ENCODE results near the gene TP73. TPM values are rescaled to one million over a fixed set of nuclear protein-coding genes. Genes with fewer than 3 reads are reported as not detected.

The TP73 gene
- total RNA-seq, 2 donors from 2014 or later: 0.29 to 0.42 TPM

DNA sequence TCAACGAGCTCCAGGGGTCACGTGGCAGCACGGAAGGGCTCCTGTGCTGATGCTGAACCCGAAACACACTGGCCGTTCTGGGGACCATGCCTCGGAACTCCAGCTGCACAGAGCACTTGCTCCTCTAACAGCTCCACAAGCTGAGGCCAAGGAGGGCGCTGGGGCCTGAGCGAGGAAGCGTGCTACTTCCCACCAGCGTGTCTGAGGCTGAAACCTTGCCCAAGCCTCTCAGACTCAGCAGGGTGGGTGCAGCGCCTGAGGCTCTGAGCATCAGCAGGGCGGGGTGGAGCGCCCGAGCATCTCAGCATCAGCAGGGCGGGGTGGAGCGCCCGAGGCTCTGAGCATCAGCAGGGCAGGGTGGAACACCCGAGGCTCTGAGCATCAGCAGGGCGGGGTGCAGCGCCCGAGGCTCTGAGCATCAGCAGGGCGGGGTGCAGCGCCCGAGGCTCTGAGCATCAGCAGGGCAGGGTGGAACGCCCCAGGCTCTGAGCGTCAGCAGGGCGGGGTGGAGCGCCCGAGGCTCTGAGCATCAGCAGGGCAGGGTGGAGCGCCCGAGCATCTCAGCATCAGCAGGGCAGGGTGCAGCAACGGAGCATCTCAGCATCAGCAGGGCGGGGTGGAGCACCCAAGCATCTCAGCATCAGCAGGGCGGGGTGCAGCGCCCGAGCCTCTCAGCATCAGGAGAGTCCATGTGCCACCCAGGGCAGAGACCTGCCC, 12.0 kb upstream of the TP73 start:
- Histone ChIP-seq H3K4me1 (no peaks in the 10 kb centered on the region), H3K27me3 (no peaks in the 10 kb centered on the region), H3K9me3 (no peaks in the 10 kb centered on the region), H3K27ac (no peak overlapping the region), H3K9ac (ENCODE audit: low read depth in 2 of 2, low read length in 2 of 2) (no peak overlapping the region), H3K36me3 (peaks cover 7% of the 10 kb centered on the region), H3K4me3 (no peak overlapping the region)
- no peak for DNase-seq
- intact Hi-C loops (cut with DNase I): no loop called here
- TF ChIP-seq, protein P1, sequence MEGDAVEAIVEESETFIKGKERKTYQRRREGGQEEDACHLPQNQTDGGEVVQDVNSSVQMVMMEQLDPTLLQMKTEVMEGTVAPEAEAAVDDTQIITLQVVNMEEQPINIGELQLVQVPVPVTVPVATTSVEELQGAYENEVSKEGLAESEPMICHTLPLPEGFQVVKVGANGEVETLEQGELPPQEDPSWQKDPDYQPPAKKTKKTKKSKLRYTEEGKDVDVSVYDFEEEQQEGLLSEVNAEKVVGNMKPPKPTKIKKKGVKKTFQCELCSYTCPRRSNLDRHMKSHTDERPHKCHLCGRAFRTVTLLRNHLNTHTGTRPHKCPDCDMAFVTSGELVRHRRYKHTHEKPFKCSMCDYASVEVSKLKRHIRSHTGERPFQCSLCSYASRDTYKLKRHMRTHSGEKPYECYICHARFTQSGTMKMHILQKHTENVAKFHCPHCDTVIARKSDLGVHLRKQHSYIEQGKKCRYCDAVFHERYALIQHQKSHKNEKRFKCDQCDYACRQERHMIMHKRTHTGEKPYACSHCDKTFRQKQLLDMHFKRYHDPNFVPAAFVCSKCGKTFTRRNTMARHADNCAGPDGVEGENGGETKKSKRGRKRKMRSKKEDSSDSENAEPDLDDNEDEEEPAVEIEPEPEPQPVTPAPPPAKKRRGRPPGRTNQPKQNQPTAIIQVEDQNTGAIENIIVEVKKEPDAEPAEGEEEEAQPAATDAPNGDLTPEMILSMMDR (IDR thresholded peaks at IDR 0.05): no peak

DNA sequence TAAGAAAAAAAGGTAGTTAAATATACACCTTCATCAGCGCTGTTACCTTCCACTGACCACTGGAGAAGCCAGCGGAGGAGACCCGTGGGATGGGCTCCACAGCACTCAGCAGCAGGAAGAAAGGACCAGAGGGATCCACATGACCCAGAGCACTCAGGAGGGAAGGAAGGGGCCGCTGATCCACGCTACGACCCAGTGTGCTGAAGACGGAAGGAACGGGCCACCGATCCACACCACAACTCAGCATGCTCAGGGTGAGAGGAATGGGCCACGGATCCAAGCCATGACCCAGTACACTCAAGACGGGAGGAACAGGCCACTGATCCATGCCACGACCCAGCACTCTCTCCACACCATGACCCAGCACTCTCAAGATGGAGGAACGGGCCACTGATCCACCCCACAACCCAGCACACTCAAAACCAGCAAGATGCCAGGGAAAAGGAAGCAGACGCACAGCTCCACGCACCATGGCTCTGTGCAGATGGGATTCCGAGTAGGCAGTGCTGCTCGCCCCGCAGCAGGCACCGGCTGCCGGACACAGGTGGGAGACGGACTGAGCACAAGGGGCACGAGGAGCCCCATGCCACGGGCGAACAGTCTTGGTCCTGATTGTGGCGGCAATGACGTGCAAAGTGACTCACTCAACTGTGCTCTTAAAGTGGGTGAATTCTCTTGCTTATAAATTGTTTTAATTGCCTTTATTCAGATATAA, 11.1 kb upstream of the TP73 start:
- TF ChIP-seq, protein P1 (IDR thresholded peaks at IDR 0.05): no peak
- Histone ChIP-seq H3K4me1 (no peaks in the 10 kb centered on the region), H3K36me3 (peaks cover 4% of the 10 kb centered on the region), H3K27ac (no peak overlapping the region), H3K9ac (ENCODE audit: low read depth in 2 of 2, low read length in 2 of 2) (no peak overlapping the region), H3K27me3 (no peaks in the 10 kb centered on the region), H3K4me3 (no peak overlapping the region), H3K9me3 (no peaks in the 10 kb centered on the region)
- intact Hi-C loops (cut with DNase I): no loop called here
- no peak for DNase-seq

DNA sequence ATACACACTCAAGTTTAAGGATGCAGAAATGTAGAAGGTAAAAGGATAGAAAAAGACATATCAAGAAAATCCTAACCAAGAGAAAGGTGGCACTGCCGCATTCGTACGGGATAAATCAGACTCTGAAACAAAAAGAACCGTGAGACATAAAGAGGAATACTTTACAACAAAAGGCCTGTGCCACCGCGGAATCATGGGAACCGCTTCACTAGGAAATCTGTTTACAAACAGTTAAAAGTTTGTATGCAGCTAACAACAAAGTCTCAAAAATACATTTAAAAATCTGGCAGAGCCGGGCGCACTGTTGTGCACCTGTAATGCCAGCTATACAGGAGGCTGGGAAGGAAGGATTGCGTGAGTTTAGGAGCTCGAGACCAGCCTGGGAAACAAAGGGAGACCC, 10.5 kb upstream of the TP73 start:
- Histone ChIP-seq H3K27ac (no peak overlapping the region), H3K36me3 (peaks cover 4% of the 10 kb centered on the region), H3K4me3 (no peak overlapping the region), H3K4me1 (no peaks in the 10 kb centered on the region), H3K9me3 (no peaks in the 10 kb centered on the region), H3K27me3 (no peaks in the 10 kb centered on the region), H3K9ac (ENCODE audit: low read depth in 2 of 2, low read length in 2 of 2) (no peak overlapping the region)
- intact Hi-C loops (cut with DNase I): no loop called here
- no peak for DNase-seq
- TF ChIP-seq, protein P1 (IDR thresholded peaks at IDR 0.05): no peak

DNA sequence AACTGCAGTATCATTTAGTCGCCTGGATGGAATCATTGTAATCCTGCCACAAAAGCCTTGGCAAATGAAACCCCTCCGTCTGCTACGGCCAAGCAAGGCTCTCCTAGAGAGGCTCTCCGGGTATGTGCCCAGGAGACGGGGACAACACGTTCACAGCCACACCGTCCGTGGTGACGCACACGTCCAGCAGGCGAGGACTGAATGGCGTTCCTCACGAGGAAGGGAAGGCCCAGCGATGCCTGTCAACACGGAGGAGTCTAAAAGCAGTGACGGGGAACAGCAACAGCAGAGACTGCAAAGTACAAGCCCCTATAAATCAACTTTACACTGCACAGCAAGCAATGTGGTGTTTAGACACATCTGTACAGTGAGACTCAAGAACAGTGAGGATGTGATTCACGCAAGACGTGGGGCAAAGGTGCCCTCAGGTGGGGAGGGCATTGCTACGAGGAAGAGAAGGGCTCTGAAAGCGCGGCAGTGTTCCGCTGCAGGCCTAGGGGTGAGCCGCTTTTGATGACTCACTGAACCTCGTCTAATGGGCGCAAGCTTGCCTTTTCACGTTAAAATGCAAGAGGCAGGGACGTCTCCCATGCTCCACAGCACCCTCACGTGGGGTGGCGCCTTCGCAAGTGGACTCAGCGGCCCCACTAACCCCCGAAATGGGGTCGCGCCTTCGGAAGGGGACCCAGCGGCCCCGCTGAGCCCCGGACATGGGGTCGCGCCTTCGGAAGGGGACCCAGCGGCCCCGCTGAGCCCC, 9.2 kb upstream of the TP73 start:
- Histone ChIP-seq H3K4me1 (no peaks in the 10 kb centered on the region), H3K9ac (ENCODE audit: low read depth in 2 of 2, low read length in 2 of 2) (no peak overlapping the region), H3K9me3 (no peaks in the 10 kb centered on the region), H3K27ac (no peak overlapping the region), H3K4me3 (no peak overlapping the region), H3K36me3 (peaks cover 3% of the 10 kb centered on the region), H3K27me3 (no peaks in the 10 kb centered on the region)
- TF ChIP-seq, protein P1 (IDR thresholded peaks at IDR 0.05): no peak
- no peak for DNase-seq
- intact Hi-C loops (cut with DNase I): no loop called here

DNA sequence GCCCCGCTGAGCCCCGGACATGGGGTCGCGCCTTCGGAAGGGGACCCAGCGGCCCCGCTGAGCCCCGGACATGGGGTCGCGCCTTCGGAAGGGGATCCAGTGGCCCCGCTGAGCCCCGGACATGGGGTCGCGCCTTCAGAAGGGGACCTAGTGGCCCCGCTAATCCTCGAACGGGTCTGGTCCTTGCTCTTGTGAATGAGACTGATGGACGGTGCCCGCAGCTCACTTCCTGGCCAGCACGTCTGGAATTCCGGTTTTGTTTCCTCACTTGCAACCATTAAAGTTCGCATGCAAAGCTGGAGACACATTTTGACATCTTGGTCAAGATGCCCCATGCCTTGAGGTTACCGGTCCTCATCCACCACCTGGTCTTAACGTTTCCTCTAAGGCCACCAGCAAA, 8.0 kb upstream of the TP73 start:
- TF ChIP-seq, protein P1 (IDR thresholded peaks at IDR 0.05): no peak
- no peak overlapping the region for H3K4me3 ChIP-seq
- intact Hi-C loops (cut with DNase I): no loop called here
- H3K9me3 ChIP-seq: no peaks in the 10 kb centered on the region
- H3K9ac ChIP-seq (ENCODE audit: low read depth in 2 of 2, low read length in 2 of 2): no peak overlapping the region
- no peaks in the 10 kb centered on the region for H3K27me3 ChIP-seq
- no peak overlapping the region for H3K27ac ChIP-seq
- DNase-seq: no peak
- no peaks in the 10 kb centered on the region for H3K4me1 ChIP-seq
- H3K36me3 ChIP-seq: no peaks in the 10 kb centered on the region

Data from colonic mucosa (tissue), 4 donors.